Activated CD4-positive, CD25-positive, alpha-beta regulatory T cell treated with anti-CD3 and anti-CD28 coated beads, Interleukin-2, amount 50 U/mL, for 72 hours (primary cell): Measurements from ENCODE around the gene GLT1D1.

Experiments
- DNase-seq: peaks from one replicate; pipeline ENCODE4 v3.0.0; 2021

GLT1D1 gene

DNA sequence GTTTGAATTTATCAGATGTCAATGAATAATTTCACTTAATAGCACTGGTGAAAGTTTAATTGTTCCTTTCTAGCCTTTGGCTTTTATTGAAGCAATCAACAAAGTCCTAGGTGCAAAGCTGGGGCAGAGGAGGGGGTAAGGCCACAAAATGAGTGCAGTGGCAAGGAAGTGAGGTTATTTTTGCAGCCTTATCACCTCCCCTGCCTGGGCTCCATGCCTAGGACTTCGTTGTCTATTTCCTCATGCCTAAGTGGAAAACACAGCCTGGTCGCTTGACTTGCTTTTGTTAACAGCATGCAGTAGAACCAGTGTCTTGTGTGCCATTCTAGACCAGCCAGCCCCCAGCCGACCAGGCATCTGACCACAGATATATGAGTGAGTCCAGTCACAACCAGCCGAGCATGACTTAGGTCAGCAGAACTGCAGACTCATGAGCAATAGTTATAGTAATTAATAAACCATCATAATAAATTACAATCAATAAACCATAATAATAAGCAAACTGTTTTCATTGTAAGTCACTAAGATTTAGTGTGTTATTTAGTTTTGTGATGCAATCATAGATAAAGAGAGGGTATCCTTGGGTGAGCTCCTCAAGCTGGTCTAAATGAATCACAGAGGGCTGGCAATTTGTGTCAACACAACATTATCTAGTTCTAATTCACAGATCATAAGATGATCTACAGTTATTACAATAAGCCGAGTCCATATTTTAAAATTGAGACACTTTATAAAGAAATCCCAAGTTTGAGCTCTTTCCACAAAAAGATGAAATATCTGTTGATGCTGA is 156.8 kb downstream of the GLT1D1 start:
- DNase-seq: no peak

- DNase-seq: no peak
Observed at GRCh38 chr12:129016159-129016558, 162.9 kb downstream of the GLT1D1 start.

DNA sequence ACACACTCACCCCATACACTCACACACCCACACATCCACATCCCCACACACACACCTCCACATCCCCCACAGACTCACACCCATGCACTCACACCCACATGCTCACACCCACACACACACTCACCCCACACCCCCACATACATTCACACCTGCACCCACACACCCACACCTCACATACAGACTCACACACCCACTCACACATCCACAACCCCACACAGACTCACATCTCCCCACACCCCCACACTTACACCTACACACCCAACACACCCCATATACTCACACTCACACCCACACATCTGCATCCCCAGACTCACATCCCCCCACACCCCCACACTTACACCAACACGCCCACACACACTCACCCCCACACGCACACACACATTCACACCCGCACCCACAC is 171.8 kb downstream of the GLT1D1 start:
- no peak for DNase-seq

DNA sequence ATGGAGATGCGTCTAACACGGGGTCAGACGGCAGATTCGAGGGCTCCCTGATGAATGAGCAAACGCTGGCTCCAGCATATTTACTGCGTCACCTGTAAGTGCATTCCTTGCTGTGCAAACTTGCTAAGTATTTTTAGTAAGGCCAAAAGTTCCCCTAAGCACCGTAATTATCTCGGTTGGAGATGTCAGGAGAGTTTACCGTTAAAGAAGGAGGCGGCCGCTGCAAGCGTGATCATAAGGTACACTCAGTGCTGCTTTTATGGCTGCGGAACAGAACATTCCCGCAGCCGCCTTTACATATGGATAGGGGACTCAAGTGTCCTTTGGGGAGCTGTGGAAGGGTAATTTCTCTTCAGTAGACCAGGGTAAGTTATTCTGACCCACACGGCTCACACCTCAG is 175.6 kb downstream of the GLT1D1 start:
- no peak for DNase-seq
